GM18517 (cell line): ENCODE measurements around the gene NEURL3.

ENCODE experiments used
- ATAC-seq: cut with Tn5 transposase; IDR thresholded peaks from one replicate; pipeline ENCODE4 v1.9.1; 2021; ENCODE audit warnings: mild to moderate bottlenecking, moderate library complexity; ENCODE audit not compliant: unreplicated experiment

The NEURL3 gene

GRCh38 chr2:96540136-96540535 is 35.0 kb upstream of the NEURL3 start:
- ATAC-seq, result no peak

DNA sequence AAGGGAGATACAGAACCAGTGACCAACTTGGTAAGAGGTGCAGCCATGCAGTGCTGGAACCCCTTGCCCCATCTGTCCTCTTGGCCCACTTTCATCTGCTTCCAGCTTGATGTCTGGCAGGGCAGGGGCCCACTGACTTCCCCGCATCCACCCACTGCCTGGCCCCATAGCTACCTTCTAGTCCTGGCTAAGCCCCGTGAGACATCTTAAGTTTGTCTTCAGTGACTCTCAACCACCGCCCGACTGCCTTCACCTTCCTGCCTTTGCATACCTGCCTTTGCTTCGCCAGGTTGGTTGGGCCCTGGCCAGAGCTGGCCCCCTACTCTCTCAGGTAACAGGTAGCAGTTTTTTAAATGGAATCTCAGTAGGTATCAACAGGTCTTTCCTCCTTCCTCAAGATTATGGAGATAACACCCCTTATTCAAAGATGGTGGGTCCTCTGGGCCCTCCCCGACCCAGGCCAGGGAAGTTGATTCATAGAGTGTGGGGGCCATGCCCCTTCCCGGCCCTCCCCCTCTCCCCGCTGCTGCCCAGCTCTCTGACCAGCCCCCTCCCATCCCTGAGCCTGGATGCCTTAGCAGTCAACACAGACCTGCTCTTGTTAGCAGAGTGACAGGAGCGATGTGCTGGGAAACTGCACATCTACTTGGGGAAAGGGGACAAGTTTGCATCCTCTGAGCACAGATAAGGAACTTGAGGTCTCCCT is 34.2 kb upstream of the NEURL3 start:
- ATAC-seq, result no peak

DNA sequence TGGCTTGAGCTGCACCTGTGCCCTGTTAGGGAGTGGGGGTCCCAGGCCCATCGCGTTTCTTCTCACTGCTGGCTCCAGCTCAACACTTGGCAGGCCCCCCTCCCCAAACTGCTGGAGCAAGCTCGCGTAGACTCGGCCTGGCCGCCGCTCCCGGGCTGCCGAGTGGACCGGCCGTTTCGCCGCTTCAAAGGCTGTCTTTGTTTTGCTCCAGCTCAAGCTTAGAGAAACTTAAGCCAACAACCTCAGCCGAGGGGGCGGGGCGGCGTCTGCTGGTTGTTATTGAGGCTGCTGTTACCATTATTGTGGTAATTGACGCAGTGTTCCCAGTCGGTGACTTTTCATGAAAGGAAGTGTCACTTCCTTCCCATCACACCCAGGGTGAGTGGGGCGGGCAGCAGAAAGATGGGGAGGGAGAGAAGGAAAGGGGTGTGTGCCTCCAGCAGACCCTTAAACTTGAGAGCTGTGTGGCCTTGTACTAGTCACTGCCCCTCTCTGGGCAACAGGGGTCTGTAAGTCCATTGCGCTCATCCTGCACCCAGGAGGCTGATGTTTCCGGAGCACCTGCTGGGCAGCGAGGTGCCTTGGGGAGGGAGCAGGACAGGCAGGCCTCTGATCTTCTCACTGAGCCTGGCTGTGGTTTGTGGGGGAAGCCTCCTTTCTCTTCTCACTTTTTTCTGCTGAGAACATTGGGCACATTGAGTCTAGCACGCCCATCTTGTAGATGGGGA is 33.5 kb upstream of the NEURL3 start:
- no peak for ATAC-seq

- ATAC-seq, result no peak
Observed at GRCh38 chr2:96537734-96538486, 32.8 kb upstream of the NEURL3 start.

- ATAC-seq, result peak; percentile 65
Observed at GRCh38 chr2:96537066-96537733, 32.0 kb upstream of the NEURL3 start.

DNA sequence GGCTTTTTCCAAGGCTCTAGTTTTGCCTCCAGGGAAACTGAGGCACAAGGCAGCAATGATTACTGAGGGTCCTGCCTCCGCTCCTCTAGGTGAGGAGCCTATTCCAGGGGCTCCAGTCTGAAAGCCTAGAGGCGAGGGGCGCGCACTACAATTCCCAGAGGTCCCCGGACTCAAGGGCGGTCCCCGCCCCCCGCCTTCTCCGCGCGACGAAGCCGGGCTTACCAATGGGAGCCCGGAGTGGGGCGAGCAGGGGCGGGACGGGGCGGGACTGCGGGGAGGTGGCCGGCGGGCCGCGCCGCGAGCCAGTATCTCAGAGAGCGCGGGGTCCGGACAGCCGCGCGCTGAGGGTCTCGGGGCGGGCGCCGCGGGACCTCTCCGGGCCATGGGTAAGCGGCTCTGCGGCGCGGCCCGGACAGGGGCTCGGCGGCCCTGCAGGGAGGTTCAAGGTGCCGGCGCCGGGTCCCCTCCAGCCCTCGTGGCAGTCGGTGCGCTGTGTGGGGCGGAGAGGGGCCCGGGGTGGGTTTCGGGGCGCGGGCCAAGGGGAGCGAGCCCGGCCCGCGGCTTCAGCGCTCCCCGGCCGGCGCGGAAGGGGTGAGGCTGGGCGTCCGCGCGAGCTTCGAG is 31.4 kb upstream of the NEURL3 start, which contains the start of gene ARID5A:
TSS of gene ARID5A (plus strand) at position 308 of the 621 bp plus-strand sequence. CDS start at position 383, 75 bp downstream.
- peak; percentile 37 for ATAC-seq

- ATAC-seq, result no peak
Observed at GRCh38 chr2:96535331-96535730, 30.2 kb upstream of the NEURL3 start.

- ATAC-seq, result no peak
Observed at GRCh38 chr2:96534701-96535181, 29.6 kb upstream of the NEURL3 start.

DNA sequence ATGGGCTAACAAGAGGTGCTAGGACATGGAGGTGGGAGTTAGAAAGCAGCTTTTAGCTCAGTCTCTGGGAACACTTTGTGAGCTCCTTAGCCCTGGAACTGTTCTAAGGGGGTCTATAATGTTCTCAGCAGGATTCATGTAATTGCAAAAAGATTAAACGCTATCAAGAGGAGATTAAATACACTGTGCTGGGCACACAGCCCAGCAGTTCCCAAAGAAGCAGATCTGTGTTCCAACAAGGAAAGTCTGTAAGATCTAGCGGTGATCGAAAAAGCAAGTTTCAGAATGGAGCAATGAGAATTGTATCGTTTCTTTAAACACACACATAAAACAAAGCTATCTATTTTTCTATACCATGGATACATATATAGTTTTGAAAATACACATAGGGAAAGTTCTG is 29.0 kb upstream of the NEURL3 start:
- ATAC-seq, result no peak

DNA sequence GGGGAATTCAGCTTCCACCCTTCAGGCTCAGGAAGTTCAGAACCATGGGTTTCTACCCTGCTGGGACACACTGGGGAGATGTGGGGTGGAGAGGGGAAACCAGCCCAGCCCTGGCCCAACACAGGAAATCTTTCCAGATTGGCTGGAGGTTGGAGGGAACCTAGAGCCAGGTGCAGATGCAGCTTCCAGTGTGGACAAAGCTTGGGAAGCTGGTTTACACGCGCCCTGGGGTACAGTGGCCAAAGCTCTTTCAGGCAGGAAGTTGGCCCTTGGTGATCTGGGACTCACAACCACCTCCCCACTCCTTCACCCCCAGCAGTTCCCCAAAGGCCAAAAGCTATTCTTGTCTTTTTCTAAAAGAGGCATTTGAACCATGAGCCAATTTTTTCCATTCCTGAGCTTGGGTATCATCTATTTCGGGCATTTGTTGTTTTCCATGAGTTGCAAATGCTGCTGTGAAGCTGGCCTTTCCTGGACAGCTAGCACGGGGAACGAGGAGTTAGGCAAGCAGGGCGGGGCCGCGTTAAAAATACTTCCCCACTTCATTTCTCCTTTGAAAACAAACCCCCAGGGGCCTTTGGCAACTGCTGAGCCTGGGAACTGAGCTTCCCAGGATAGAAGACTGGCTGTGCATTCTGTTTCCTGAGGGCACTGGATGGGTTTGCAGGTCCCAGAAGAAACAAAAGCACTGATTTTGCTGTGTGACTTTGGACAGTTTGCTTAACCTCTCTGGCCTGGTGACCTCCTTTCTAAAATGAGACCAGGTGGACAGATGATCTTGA is 28.3 kb upstream of the NEURL3 start:
- no peak for ATAC-seq

DNA sequence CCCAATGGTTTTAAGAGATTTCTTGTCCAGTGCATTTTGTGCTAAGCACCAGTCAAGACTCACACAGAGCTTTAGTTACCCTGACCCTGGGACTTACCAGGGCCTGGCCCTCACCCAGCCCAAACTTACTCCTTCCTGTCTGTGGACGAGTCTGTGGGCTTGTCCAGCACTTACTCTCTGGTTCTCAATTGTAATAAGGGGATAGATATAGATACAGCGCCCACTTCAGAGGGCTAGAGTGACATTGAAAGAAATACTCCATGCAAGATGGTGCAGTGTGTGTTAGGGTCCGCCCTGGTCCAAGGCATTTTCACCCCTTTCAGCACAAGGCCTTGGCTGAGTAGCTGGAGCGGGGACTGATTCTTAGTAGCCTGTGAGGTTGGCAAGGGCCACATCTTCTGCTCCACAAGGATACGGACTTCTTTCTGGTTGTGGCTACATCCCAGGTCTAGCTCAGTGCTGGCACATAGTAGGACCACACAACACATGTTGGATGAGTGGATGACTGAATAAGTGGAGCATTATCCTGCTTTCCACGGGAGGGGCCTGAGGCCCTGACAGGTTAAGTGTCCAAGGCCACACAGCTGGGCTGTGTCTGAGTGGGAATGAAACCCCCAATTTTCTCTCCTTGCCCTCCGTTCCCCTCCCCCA is 27.6 kb upstream of the NEURL3 start:
- no peak for ATAC-seq

DNA sequence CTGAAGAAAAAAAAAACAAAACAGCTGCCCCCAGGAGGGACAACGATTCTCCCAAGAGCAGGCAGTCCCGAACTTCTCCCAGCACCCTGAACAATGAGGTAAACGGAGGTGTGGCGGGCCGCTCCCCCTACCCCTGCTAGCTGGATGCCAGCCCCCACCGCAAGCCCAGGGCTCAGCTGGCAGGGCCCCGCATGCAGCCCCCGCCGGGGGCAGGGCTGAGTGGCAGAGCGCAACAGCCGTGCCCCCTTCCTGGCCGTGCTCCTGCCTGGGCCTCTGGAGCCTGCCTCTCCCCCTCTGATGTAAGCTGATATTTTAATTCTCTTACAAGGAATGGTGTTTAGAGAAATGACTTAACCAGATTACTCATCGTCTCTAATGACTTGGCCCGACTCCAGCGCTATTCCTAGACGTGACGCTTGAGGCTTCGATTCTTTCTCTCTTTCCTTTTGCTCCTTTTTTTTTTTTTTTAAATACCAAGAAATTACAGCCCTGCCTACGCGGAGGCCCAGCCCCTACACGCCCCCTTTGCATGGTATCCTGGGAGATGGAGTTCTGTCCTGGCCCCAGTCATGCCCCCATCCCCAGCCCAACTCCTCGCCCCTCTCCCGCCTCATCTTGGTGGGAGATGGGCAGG is 26.8 kb upstream of the NEURL3 start:
- peak; percentile 34 for ATAC-seq

DNA sequence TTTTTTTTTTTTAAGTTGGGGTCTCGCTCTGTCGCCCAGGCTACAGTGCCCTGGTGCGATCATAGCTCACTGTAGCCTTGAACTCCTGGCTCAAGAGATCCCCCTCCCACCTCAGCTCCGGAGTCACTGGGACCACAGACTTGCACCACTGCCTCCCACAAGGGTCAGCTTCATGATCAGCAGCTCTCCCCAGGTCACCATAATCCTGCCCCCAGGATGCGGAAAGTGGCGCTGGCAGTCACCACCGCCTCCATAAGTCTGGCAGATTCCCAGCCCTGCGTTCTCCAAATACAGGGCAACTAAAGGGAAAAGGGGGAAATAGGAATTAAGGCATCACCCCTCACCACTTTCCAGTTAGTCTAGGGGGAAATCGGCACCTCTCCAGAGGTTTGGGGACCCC is 26.2 kb upstream of the NEURL3 start:
- ATAC-seq, result no peak

DNA sequence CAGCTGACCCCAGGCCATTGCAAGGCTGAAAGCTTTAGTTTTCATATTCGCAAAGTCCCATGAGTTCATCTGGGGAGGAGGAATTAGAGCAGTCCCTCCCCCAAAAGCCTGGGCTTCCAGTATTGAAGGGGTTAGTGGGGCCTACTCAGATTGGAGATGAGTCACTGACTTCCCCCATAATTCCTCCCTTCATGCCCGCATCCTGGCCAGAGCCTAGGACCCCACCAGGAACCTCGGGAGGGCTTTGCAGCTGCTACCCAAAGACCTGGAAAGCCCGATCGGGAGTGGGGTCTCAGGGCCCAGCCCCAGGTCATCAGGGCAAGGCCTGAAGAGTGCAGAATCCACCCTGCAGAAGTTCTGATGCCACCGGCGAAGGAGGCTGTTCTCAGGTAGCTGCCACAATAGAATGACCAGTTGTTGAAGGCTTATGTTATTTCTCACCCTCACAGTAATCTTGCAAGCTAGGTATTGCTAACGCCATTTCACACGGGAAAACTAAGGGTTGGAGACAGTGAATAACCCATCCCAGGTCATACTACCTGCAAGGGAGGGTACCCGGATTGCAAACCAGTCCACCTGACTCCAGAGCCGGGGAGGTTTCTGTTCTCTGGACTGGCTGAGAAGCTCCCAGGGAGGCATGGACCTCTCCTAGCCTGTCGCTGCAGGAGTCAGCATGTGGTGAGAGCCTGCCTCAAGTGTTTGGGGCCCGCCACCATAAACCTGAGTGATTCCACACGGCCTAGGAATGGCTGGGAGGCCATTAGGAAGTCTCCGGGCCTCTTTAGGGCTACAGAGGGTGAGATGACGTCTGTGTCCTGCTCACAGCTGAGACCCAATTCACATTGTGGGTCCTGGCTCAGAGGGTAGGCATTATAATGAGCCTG is 25.6 kb upstream of the NEURL3 start:
- no peak for ATAC-seq

DNA sequence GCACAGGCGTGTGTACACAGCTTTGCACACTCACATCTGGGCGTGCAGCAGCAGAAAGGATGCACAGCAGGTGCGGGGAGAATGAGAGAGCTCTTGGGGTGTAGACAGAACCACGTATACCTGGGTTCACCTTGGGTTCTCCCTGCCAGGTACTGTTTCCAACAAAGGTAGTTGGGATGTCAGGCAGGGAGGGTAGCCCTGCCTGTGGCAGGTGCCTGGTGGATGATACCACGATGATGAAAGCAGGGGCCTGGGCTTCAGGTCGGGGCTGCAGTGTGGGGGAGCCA is 24.9 kb upstream of the NEURL3 start:
- no peak for ATAC-seq

DNA sequence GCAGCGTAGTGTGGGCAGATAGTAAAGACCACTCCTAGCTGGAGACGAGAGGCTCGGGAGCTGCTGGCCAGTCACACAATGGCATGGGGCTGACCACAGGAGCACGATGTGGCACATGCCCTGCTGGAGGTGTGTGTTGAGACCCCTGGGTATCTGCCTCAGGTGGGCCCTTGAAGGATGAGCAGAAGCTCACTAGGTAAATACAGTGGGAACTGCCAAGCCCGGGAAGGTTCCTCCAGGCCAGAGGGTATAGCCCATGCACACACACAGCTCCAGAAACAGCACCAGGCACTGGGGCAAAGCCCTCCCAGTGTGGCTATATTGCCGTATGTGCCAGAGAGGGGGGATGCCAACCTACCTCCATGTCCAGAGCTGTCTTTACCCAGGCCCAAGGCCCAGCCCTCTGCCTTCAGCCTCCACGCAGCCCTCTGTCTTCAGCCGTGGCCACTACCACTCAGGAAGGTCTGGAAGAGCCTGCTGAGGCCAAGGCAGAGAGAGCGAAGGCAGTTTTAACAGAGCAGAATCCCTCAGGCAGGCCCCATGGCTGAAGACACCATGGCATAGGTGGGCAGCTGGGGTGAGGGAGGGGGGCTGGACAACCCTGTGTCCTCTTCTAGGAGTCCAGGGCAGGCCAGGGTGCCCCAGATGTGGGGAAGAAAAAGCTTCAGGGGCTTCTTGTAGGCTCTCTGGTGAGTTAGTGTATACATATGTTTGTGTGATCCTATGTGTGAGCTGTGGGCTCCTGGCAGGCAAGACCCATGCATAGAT is 24.4 kb upstream of the NEURL3 start:
- ATAC-seq, result no peak

DNA sequence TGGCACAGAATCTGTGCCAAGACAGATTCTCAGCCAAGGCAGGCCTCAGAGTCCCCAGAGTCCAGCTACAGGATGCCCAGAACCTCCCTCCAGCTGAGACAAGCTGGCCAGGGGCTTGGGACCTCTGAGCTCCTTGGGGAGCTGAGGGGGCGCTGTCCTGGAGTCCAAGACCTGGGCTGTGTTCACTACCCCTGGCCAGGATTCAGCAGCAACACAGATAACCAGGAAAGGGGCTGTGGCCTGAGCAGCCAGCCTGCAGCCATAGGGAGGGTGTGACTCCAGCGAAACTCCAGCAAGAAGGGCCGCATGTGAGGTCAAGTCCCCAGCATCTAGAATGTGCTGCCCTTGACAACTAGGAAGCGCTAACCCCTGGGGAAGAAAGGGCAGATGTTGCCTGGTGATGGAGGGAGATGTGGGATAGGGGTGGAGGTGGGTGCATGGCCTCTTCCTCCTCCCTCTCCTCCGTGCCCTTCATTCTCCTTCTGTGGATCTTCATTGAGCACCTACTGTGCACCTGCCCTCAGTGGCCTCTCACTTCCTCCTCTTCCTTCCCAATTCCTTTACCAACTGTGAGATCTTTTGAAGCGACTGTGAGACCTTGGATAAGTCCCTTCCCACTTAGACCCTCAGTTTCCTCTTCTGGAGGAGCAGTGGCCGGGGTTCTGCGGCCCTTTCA is 23.7 kb upstream of the NEURL3 start:
- ATAC-seq, result no peak
